HepG2 (cell line): ENCODE measurements around the gene SCUBE1. TPM values are rescaled to one million over a fixed set of nuclear protein-coding genes. Genes with fewer than 3 reads are reported as not detected.

Experiments
- ATAC-seq: fragments of 200-7000 bp; cut with Tn5 transposase; 3 replicates; pipeline ENCODE4 v1.9.1; 2020; ENCODE audit warnings: mild to moderate bottlenecking, moderate library complexity
- BruUV-seq: library from RNA; stranded (reverse); fragments of 400-500 nt; replicated peaks from 2 replicates; lab custom pipeline; 2021; lab: Mats Ljungman, UMichigan
- CTCF ChIA-PET: fragments of 300-600 bp; formaldehyde crosslinking; extraction: SDS; loops from one replicate; lab custom pipeline; 2021; ENCODE audit warnings: low total read pairs, inconsistent platforms, low intra/inter-chr PET ratio; lab: Yijun Ruan, JAX
- POLR2A ChIA-PET: fragments of 350-600 bp; sonication (Branson Sonifier 250); formaldehyde crosslinking; loops from one replicate; lab custom pipeline; 2020; ENCODE audit warnings: antibody characterized with exemption, inconsistent platforms; lab: Yijun Ruan, JAX
- DNase-seq: peaks from one replicate; pipeline ENCODE4 v3.0.0-alpha.2; 2015; ENCODE audit warnings: low spot score
- FAIRE-seq: peaks from 3 replicates; lab custom pipeline; 2011; peaks lifted over from hg19 to GRCh38; lab: Jason Lieb, UNC
- H2AFZ ChIP-seq: one replicate; pipeline ENCODE4 v1.6.1; 2011; ENCODE audit warnings: low read length, inconsistent platforms
- H3K27ac ChIP-seq: fragments of 300-600 bp; 3 replicates; pipeline ENCODE4 v1.8.0; 2011; ENCODE audit warnings: mixed run types, mild to moderate bottlenecking, mixed read lengths, low read length, inconsistent platforms; ENCODE audit not compliant: insufficient read depth; ENCODE audit errors: extremely low read length
- H3K27me3 ChIP-seq, 2 experiments: fragments of 200-600 bp in 1 of 2; 2 replicates in 1 of 2; 3 replicates in 1 of 2; pipeline versions ENCODE4 v1.6.0 to v1.8.0; 2011; ENCODE audit warnings: low read length in 2 of 2, mild to moderate bottlenecking in 2 of 2, moderate library complexity in 2 of 2, inconsistent platforms in 1 of 2; ENCODE audit not compliant: insufficient read depth in 2 of 2, control insufficient read depth in 1 of 2
- H3K36me3 ChIP-seq, 2 experiments: fragments of 200-600 bp in 1 of 2; replicated peaks in 1 of 2; 2 replicates in 1 of 2; 3 replicates in 1 of 2; pipeline versions ENCODE4 v1.5.1 to v1.8.0; 2011; ENCODE audit warnings: low read length in 2 of 2, inconsistent platforms in 1 of 2; ENCODE audit not compliant: insufficient read depth in 2 of 2, control insufficient read depth in 1 of 2
- H3K4me1 ChIP-seq: 2 replicates; pipeline ENCODE4 v1.5.1; 2012; ENCODE audit warnings: low read length, inconsistent platforms; ENCODE audit not compliant: insufficient read depth
- H3K4me2 ChIP-seq: 2 replicates; pipeline ENCODE4 v1.6.0; 2011; ENCODE audit warnings: low read depth, low read length, inconsistent platforms
- H3K4me3 ChIP-seq, 3 experiments: fragments of 200-600 bp in 1 of 3; sonication (generic), shearing (Covaris generic) in 1 of 3; replicated peaks in 1 of 3; 2 replicates each; pipeline ENCODE4 v1.5.1; 2011 to 2016; ENCODE audit warnings: low read length in 3 of 3, inconsistent platforms in 2 of 3, low read depth in 2 of 3, mild to moderate bottlenecking in 2 of 3, control low read depth in 1 of 3, mixed read lengths in 1 of 3; ENCODE audit not compliant: insufficient read depth in 1 of 3
- H3K79me2 ChIP-seq: one replicate; pipeline ENCODE4 v1.6.1; 2011; ENCODE audit warnings: low read length, inconsistent platforms; ENCODE audit not compliant: insufficient read depth
- H3K9ac ChIP-seq: 2 replicates; pipeline ENCODE4 v1.6.0; 2011; ENCODE audit warnings: mild to moderate bottlenecking, low read depth, low read length, inconsistent platforms; ENCODE audit not compliant: insufficient read depth
- H3K9me3 ChIP-seq: 2 replicates; pipeline ENCODE4 v1.5.1; 2012; ENCODE audit warnings: mild to moderate bottlenecking, low read length
- H4K20me1 ChIP-seq: 2 replicates; pipeline ENCODE4 v1.6.0; 2011; ENCODE audit warnings: inconsistent platforms, mild to moderate bottlenecking, low read length, moderate library complexity; ENCODE audit not compliant: insufficient read depth
- ATM ChIP-seq: fragments of 450-650 bp; IDR thresholded peaks from 2 replicates; pipeline ENCODE4 v1.7.1; 2017; ENCODE audit warnings: mild to moderate bottlenecking, borderline replicate concordance
- CEBPB ChIP-seq: IDR thresholded peaks from 2 replicates; pipeline ENCODE4 v1.6.1; 2011; ENCODE audit warnings: low read depth, low read length, improper control_type of control experiment, borderline replicate concordance
- FOXO1 ChIP-seq: sonication (generic); formaldehyde crosslinking; IDR thresholded peaks from 2 replicates; pipeline ENCODE4 v1.4.0; 2020; ENCODE audit warnings: missing genetic modification reagents
- HOXA5 ChIP-seq: sonication (generic); formaldehyde crosslinking; IDR thresholded peaks from 2 replicates; pipeline ENCODE4 v1.4.0; 2020; ENCODE audit warnings: missing genetic modification reagents
- IRX3 ChIP-seq: sonication (generic); formaldehyde crosslinking; IDR thresholded peaks from 2 replicates; pipeline ENCODE4 v1.8.1; 2023; ENCODE audit warnings: mild to moderate bottlenecking, low read depth, missing genetic modification reagents, borderline replicate concordance
- KDM6A ChIP-seq: IDR thresholded peaks from 2 replicates; pipeline ENCODE4 v1.6.1; 2016; ENCODE audit warnings: low read depth
- MBNL3 ChIP-seq: fragments of 250-450 bp; sonication (Bioruptor Pico); conservative IDR thresholded peaks from 2 replicates; pipeline ENCODE4 v1.8.0; 2022; ENCODE audit warnings: mild to moderate bottlenecking, inconsistent platforms
- SOX13 ChIP-seq, 3 experiments: fragments of 450-650 bp in 1 of 3; sonication (generic) in 1 of 3; formaldehyde crosslinking in 1 of 3; IDR thresholded peaks in 2 of 3; conservative IDR thresholded peaks in 1 of 3; 2 replicates each; pipeline versions ENCODE4 v1.5.0 to v1.6.1; 2016 to 2020; ENCODE audit warnings: antibody characterized with exemption in 1 of 3, mild to moderate bottlenecking in 1 of 3, missing compliant biosample characterization in 1 of 3, missing genetic modification reagents in 1 of 3, moderate library complexity in 1 of 3
- TRIM24 ChIP-seq: sonication (generic); formaldehyde crosslinking; IDR thresholded peaks from 2 replicates; pipeline ENCODE4 v1.8.0; 2022; ENCODE audit warnings: mild to moderate bottlenecking, missing genetic modification reagents
- ZNF253 ChIP-seq: sonication (generic); formaldehyde crosslinking; IDR thresholded peaks from 2 replicates; pipeline ENCODE4 v1.8.0; 2022; ENCODE audit warnings: mild to moderate bottlenecking, missing genetic modification reagents, borderline replicate concordance
- ZNF503 ChIP-seq: sonication (generic); formaldehyde crosslinking; IDR thresholded peaks from 2 replicates; pipeline ENCODE4 v1.4.0; 2020; ENCODE audit warnings: missing genetic modification reagents
- ZNF558 ChIP-seq: sonication (generic); formaldehyde crosslinking; IDR thresholded peaks from 2 replicates; pipeline ENCODE4 v1.9.0; 2022; ENCODE audit warnings: mild to moderate bottlenecking, missing genetic modification reagents, borderline replicate concordance
- ZNF670 ChIP-seq: sonication (generic); formaldehyde crosslinking; IDR thresholded peaks from 2 replicates; pipeline ENCODE4 v1.8.0; 2022; ENCODE audit warnings: mild to moderate bottlenecking, missing genetic modification reagents, borderline replicate concordance
- ZNF720 ChIP-seq: sonication (generic); formaldehyde crosslinking; IDR thresholded peaks from 2 replicates; pipeline ENCODE4 v1.4.0; 2020; ENCODE audit warnings: missing genetic modification reagents
- WGBS: methylation state at CpG from one replicate; pipeline ENCODE4 v1.1.6; 2017; ENCODE audit warnings: low lambda C conversion rate; 5-methylcytosine and 5-hydroxymethylcytosine counted together
- in situ Hi-C: cut with HindIII; loops from 2 replicates; pipeline ENCODE4 v1.10.0; 2017; ENCODE audit warnings: low pct_unique_long_range_greater_than_20kb; ENCODE audit not compliant: extremely low pct_ligation_motif_present
- intact Hi-C: fragments of 100-400 bp; cut with micrococcal nuclease; formaldehyde crosslinking; loops from one replicate; pipeline ENCODE4 v1.10.0; 2022; ENCODE audit not compliant: unreplicated experiment
- polyA plus RNA-seq, 8 experiments: library from polyadenylated mRNA; depleted of rRNA in 3 of 8; stranded (reverse) in 7 of 8; unstranded in 1 of 8; fragments of >200 nt; fragmentation: Illumina TruSeq in 4 of 8; extraction: Trizol in 4 of 8; gene quantifications; 2 replicates each; pipeline versions ENCODE4 v1.2.1 to v1.2.3, GENCODE V29; 2011 to 2016; ENCODE audit warnings: low read depth in 4 of 8, missing spikeins in 1 of 8, mixed read lengths in 1 of 8; ENCODE audit not compliant: insufficient read depth in 1 of 8
- total RNA-seq, 5 experiments: library from RNA; depleted of rRNA; stranded (reverse); fragments of >200 nt; fragmentation: Illumina TruSeq; extraction: Trizol; gene quantifications; 2 replicates each; pipeline ENCODE4 v1.2.3, GENCODE V29; 2016; ENCODE audit warnings: low read depth in 1 of 5
- TF ChIP-seq, protein P1 (sequence below): sonication (generic); formaldehyde crosslinking; conservative IDR thresholded peaks from 2 replicates; pipeline ENCODE4 v1.4.0; 2020; ENCODE audit warnings: mild to moderate bottlenecking, missing genetic modification reagents, moderate library complexity
- TF ChIP-seq, protein P2 (sequence below): sonication (generic); formaldehyde crosslinking; IDR thresholded peaks from 2 replicates; pipeline ENCODE4 v1.4.0; 2020; ENCODE audit warnings: missing genetic modification reagents

The SCUBE1 gene
- total and polyA plus RNA-seq, 2 of the 13 experiments (the other 11 are each of a cell fraction or from before 2014, with no cell fraction given) = under 0.01 to 0.05 TPM

GRCh38 chr22:43205748-43206508 is 137.2 kb downstream of the SCUBE1 start (continued):
- TF ChIP-seq, protein P1, sequence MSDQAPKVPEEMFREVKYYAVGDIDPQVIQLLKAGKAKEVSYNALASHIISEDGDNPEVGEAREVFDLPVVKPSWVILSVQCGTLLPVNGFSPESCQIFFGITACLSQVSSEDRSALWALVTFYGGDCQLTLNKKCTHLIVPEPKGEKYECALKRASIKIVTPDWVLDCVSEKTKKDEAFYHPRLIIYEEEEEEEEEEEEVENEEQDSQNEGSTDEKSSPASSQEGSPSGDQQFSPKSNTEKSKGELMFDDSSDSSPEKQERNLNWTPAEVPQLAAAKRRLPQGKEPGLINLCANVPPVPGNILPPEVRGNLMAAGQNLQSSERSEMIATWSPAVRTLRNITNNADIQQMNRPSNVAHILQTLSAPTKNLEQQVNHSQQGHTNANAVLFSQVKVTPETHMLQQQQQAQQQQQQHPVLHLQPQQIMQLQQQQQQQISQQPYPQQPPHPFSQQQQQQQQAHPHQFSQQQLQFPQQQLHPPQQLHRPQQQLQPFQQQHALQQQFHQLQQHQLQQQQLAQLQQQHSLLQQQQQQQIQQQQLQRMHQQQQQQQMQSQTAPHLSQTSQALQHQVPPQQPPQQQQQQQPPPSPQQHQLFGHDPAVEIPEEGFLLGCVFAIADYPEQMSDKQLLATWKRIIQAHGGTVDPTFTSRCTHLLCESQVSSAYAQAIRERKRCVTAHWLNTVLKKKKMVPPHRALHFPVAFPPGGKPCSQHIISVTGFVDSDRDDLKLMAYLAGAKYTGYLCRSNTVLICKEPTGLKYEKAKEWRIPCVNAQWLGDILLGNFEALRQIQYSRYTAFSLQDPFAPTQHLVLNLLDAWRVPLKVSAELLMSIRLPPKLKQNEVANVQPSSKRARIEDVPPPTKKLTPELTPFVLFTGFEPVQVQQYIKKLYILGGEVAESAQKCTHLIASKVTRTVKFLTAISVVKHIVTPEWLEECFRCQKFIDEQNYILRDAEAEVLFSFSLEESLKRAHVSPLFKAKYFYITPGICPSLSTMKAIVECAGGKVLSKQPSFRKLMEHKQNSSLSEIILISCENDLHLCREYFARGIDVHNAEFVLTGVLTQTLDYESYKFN (CRISPR knock-in tag) = no peak
- TF ChIP-seq IRX3 (CRISPR knock-in tag) (no peak), HOXA5 (CRISPR knock-in tag) (no peak), ZNF253 (CRISPR knock-in tag) (no peak), CEBPB (no peak)
- TF ChIP-seq, all 625 proteins: peak for 0

DNA sequence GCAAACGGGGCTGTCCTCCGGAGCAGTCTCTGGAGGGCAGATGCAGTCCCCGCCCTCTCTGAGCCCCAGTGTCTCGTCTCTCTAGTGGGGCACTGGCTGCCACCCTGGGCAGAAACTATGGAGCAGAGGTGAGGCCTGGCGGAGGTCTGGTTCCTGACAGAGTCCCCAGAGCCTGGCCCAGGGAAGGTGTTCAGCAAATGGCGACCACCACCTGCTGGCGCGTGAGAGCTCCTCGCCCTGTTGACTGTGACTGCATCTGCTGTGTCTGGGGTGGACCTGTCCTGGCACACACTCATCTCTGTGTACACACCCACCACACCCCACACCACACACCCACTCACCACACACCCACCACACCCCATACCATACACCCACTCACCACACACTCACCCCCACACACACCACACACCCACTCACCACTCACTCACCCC is 137.9 kb downstream of the SCUBE1 start:
- Histone ChIP-seq H3K4me3 (no peak overlapping the region), H3K27ac (no peak overlapping the region), H3K36me3 (no peaks in the 10 kb centered on the region), H3K9ac (no peak overlapping the region), H2AFZ (no peak overlapping the region), H3K27me3 (peaks cover 7 to 54% of the 10 kb centered on the region in 2 experiments), H4K20me1 (no peaks in the 10 kb centered on the region), H3K9me3 (no peaks in the 10 kb centered on the region), H3K79me2 (no peaks in the 10 kb centered on the region), H3K4me2 (no peak overlapping the region), H3K4me1 (peaks cover 16% of the 10 kb centered on the region)
- ChIA-PET POLR2A (no interaction called here), CTCF (no interaction called here)
- ATAC-seq = no peak
- no peak for FAIRE-seq
- DNase-seq = no peak
- 0% methylated on average over 1 of the region's 9 CpGs for WGBS
- intact Hi-C loops (no loop called here), in situ Hi-C loops (no loop called here)
- no TSS peak for BruUV-seq
- TF ChIP-seq ZNF558 (CRISPR knock-in tag) = no peak
- no peak for TF ChIP-seq TRIM24 (CRISPR knock-in tag)
- TF ChIP-seq ZNF503 (CRISPR knock-in tag) = no peak
- no peak for TF ChIP-seq ZNF720
- TF ChIP-seq ZNF670 (CRISPR knock-in tag) = no peak
- no peak for TF ChIP-seq KDM6A (CRISPR knock-in tag)
- no peak for TF ChIP-seq ATM
- TF ChIP-seq, protein P2, sequence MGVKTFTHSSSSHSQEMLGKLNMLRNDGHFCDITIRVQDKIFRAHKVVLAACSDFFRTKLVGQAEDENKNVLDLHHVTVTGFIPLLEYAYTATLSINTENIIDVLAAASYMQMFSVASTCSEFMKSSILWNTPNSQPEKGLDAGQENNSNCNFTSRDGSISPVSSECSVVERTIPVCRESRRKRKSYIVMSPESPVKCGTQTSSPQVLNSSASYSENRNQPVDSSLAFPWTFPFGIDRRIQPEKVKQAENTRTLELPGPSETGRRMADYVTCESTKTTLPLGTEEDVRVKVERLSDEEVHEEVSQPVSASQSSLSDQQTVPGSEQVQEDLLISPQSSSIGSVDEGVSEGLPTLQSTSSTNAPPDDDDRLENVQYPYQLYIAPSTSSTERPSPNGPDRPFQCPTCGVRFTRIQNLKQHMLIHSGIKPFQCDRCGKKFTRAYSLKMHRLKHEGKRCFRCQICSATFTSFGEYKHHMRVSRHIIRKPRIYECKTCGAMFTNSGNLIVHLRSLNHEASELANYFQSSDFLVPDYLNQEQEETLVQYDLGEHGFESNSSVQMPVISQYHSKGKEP = no peak
- no peak for TF ChIP-seq MBNL3
- no peak for TF ChIP-seq FOXO1 (CRISPR knock-in tag)
- TF ChIP-seq SOX13 (IDR thresholded peaks at IDR 0.05) = no peak
- no peak for TF ChIP-seq SOX13 (CRISPR knock-in tag; conservative IDR thresholded peaks at IDR 0.05 in 1 of 2, IDR thresholded peaks at IDR 0.05 in 1 of 2)
